Left forelimb (tissue), 1 donor: ENCODE results near the gene CPB2.

ENCODE experiments used
- DNase-seq: peaks from one replicate; pipeline ENCODE4 v3.0.0-alpha.2; 2018; ENCODE audit warnings: low spot score

Gene CPB2

GRCh38 chr13:46104868-46105267, at the start of gene CPB2:
TSS of gene CPB2 (minus strand) at chr13:46105033. CDS start at chr13:46105009, 24 bp downstream.
- no peak for DNase-seq

GRCh38 chr13:46154136-46154801, 49.4 kb upstream of the CPB2 start:
- DNase-seq = no peak

- DNase-seq = no peak
Observed at GRCh38 chr13:46152627-46153328, 47.9 kb upstream of the CPB2 start.

DNA sequence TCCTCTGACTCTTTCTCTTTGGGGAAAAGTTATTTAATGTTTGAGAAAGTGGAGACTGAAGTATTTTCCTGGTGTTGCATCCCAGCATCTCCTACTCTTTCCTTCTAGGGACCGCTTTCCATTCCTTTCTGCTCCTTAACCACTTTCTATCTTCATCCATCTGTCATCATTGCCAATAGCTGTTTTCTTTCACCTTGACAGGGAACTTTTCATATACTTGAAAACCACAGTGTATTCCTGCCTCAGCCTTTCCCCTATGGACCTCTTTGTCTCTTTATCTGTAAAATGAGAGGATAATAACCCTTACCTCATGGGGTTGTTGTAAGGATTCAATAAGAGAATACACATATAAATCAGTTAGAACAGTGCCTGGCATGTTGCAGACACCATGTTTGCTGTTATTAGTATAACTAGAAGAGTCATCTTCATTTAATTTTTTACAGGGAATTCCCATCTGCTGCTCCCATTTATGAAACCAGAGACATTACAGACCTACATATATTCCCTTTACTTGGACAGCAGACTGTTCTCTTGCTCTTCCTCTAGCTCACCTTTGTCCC, 45.4 kb upstream of the CPB2 start:
- no peak for DNase-seq

DNA sequence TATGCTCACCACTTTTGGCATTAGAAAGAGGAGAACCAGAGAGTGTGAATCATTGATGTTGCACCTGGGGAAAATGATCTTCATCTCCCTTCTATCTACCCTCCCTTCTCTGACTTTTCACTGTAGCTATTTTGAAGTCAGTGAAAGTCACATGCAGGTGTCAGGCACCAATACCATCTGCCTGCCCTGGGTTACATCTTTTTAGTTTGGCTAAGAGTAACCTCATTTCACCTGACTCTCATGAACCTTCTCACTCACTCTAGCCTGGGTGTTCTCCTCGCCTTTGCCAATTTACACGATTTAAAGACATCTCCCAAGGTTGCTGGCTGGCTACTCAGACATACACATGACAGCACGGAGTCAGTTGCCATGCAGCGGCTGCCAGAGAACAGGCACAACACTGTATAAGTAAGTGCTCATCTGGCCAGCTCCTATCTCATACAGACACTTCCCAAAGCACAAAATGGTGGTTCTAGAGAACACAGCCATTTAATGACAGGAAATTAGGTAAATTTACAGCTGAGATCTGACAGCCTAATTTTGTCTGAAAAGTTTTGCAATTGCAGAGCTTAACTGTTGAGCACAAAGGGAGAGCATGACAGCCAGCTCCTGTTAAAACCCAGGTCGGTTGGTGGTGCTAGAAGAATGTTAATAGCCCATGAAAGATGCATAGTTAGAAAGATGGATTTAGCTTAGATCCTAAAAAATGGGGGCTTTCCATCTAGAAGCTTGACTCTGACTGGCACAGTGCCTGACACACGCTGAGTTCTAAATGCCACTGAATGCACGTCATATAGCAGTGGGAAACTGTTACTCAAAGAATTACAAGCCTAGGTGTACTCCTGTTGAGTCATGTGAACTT, 44.7 kb upstream of the CPB2 start:
- no peak for DNase-seq

GRCh38 chr13:46146898-46147297, 42.1 kb upstream of the CPB2 start:
- DNase-seq = no peak

- DNase-seq = no peak
Observed at GRCh38 chr13:46145950-46146349, 41.1 kb upstream of the CPB2 start.

DNA sequence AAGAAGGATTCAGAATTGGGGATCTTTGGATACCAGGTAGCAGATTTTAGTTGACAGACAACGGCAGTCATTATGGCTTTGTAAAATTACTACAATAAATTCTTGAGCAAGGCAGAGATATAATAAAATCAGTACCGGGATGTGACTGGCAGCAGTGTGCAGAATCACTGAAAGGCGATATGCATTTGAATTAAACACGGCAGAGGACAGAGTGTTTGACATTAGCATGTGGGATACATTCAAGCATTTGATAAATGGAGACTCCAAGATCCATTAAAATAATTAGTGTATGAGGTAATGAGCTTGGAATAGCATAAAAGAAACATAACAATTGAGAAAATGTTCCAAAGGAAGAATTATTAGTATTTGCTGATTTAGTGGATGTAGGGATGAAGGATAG, 40.3 kb upstream of the CPB2 start:
- no peak for DNase-seq

GRCh38 chr13:46143184-46143701, 38.4 kb upstream of the CPB2 start:
- DNase-seq = no peak

DNA sequence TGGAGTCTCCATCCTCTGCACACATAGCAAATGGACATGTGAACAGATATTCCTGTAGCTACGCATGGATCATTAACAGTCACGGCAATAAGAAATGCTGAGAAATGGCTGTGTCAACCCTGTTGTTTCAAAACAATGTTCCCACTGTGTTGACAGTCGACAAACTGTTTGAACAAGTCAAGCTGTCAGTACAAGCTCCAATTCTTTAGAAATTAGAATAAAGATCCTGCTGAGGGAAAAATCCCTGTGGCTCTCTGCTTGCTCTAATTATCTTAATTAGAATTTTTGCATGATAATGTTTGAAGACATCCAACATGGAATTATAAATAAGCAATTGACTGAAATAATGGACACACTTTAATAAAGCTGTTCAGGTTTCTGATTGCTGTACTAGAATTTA, 37.9 kb upstream of the CPB2 start:
- DNase-seq = no peak

- no peak for DNase-seq
Observed at GRCh38 chr13:46140044-46140443, 35.2 kb upstream of the CPB2 start.

DNA sequence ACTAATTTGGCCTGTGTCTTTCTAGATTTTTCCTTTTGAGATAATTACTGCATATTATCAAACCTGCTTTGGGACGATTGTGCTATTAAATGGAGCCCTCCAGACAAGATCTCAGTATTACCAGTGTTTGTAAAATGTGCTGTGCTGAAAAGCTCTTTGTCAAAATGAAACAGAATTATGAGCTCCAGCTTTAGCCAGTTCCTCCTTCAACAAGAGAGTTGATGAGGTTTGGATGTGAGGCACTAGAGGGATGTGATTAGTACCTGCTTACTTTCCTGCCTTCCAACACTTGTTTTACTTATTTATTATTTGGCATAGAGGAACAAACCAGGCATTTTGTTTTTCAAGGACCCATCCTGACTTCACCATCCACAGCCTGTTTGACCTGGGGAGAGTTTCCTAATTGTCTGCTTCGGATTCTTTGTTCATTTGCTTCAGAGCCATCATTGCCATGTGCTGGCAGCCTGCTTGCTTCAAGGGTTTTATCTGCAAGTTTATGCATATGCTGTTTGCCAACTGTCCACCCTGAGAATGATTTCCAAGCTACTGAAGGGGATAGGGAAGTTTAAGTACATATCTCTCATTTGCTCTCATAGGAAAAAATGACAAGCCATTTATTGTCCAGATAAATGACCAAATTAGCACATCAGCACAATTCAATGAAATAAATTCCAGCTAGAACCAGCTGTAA, 32.9 kb upstream of the CPB2 start:
- no peak for DNase-seq

- DNase-seq = no peak
Observed at GRCh38 chr13:46136688-46137087, 31.9 kb upstream of the CPB2 start.

DNA sequence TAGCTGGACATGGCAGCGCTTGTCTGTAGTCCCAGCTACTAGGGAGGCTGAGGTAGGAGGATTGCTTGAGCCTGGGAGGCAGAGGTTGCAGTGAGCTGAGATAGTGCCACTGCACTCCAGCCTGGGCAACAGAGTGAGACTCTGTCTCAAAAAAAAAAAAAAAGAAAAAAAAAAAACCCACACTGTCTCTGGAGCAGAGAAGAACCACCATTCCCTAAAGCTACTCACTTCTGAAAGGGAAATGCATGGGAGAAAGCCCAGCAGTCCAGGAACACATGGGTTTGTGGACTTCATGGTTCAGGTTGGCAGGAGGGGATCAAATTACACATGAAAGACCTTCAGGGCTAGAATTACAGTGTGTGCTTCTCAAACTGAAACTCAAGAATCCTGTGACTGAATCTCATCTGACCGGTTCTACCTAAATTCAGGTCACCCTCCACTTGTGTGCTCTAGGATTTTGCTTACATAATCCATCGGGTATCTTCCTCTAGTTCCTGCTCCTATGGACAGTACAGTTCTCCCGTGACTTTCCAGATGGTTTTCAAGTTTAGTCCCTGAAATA, 30.2 kb upstream of the CPB2 start:
- DNase-seq = no peak

DNA sequence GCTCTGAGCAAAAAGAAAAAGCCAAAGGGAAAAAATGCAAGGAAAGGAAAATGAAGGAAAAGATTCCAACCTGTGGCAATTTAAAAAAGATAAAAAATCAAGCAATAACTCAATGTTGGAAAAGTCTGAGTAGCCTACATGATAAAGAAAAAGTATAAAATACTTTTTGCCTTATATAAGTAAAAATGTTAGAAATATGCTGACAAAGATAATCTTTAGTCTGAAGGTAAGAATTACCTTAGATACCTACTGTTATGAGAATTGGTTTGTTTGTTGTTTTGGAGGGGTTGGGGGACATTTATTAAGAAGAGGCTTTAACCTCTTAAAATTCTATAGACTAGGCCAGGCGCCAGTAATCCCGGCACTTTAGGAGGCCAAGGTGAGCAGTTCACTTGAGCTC, 29.7 kb upstream of the CPB2 start:
- no peak for DNase-seq

DNA sequence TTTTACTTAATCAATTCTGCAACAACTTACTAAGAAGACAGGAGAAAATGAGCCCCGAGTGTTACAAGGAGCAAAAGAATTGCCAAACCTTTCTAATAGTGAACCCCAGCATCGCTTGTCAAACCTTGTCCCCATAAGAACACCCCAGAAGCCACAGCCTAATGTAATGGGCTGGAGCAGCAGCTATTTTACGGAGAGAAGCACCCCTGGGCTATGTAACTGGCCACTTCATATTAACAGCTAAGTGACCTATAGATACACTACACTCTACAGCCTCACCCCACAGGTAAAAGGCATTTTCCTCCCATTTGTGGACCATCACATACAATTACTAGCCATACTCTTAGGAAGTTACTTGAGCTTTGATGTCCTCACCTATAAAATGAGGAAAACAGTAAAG, 27.3 kb upstream of the CPB2 start:
- no peak for DNase-seq

DNA sequence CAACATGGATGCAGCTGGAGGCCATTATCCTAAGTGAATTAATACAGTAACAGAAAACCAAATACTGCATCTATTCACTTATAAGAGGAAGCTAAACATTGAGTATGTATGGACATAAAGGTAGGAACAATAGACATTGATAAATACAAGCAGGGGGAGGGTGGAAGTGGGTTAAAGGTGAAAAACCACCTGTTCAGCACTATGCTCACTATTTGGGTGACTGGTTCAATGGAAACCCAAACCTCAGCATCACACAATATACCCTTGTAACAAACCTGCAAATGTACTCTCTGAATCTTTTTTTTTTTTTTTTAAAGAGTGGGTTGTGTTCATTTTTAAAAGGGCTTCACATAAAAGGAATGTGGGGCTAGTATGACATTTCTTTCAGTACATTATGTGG, 26.9 kb upstream of the CPB2 start:
- DNase-seq = no peak

GRCh38 chr13:46129955-46130618, 25.3 kb upstream of the CPB2 start:
- DNase-seq = no peak

DNA sequence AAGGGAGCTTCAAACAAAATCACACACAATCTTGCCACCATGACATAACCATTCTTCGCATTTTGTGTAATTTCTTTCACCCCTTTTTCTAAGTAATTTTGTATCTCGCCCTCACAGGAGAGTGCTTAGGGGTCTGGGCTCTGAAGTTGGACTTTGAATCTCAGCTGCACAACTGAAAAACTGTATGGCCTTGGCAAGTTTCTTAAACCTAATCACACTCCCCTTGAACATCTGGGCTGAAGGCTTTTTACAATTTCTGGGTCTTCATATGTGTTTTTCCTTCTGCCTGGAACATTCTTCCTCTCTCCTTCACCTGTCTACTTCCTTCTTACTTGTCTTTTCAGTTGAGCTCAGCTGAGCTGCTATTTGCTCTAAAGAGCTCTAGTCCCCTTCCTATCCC, 24.3 kb upstream of the CPB2 start:
- DNase-seq = no peak

DNA sequence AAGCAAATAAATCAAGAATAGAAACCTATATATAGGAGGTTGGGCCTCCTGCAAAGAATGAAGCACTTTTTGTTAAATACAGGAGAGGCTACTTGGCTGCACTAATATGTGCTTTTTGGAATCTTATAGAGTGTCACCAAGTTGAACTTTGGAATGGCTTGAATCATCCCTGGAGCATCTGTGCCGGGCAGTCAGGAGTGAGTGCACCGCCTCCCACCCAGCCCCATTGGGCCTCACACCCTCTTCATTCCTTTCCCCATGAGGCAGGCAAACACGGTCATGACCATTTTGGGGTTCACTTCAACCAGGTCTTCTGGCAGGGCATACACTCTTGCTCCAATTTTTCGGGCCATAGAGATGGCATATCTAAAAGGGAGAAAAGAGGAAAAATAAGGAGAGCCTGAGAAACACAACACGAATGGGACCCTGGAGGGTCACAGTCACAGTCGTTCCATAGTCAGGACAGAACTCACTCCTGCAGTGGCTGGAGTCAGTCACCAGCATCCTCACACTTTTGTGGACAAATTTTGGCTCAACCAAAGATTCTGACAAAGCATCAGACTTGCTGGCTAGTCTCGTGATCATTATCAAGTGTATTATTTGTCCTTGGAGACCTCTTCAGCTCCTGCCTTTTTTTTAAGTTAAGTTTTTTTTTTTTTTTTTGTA, 22.7 kb upstream of the CPB2 start:
- DNase-seq = no peak
